ENCODE measurements around the gene PIEZO1. TPM values are rescaled to one million over a fixed set of nuclear protein-coding genes. Genes with fewer than 3 reads are reported as not detected.

Gene PIEZO1
- total RNA-seq, 2 donors from 2014 or later: 84.1 to 97.0 TPM

DNA sequence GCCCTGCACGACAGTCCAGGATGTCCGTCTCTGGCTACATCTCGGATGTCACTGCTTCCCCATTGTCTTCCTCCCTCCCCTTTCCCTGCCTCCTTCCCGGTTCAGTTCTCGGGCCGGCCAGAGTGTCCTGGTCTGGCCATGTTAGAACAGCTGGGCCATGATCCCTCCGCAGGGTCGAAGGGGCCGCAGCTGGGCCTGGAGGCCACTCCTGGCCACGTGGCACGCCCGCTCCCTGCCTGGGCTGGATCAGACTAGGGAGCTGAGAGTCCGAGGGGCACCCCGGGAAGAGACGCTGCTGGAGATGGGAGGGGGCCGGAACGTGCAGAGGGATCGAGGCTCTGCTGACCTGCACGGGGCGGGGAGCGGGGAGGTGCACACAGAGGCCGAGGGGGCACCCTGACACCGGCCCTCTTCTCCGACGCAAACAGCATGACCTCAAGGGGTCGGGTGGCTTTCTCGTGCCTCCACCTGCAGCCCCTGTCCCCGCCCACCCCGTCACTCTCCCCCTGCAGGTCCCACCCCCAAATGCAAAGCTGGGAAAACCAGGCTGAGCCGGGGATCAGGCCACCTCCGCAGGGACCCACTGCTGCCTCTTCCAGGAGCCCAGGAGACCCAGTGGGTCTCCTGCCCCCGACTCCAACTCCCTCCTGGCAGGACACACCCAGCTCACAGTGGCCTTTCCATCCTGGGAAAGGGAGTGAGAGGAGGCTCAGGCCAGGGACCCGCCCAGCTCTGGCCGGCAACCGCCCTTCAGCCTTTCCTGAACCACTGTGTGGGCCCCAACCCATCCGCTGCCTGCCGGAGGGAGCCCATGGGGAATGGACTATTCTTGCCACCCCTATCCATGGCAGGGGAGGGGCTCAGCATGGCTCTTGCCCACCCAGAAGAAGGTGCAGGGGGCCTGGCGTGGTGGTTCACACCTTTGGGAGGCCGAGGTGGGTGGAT, 40.2 kb downstream of the PIEZO1 start:
- no peak overlapping the region for H3K4me3 Mint-ChIP-seq
- H3K4me1 Mint-ChIP-seq: no peaks in the 10 kb centered on the region
- no peaks in the 10 kb centered on the region for H3K36me3 Mint-ChIP-seq (ENCODE audit: low read depth)
- TF ChIP-seq, protein P1, sequence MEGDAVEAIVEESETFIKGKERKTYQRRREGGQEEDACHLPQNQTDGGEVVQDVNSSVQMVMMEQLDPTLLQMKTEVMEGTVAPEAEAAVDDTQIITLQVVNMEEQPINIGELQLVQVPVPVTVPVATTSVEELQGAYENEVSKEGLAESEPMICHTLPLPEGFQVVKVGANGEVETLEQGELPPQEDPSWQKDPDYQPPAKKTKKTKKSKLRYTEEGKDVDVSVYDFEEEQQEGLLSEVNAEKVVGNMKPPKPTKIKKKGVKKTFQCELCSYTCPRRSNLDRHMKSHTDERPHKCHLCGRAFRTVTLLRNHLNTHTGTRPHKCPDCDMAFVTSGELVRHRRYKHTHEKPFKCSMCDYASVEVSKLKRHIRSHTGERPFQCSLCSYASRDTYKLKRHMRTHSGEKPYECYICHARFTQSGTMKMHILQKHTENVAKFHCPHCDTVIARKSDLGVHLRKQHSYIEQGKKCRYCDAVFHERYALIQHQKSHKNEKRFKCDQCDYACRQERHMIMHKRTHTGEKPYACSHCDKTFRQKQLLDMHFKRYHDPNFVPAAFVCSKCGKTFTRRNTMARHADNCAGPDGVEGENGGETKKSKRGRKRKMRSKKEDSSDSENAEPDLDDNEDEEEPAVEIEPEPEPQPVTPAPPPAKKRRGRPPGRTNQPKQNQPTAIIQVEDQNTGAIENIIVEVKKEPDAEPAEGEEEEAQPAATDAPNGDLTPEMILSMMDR (conservative IDR thresholded peaks at IDR 0.05): no peak
- Histone ChIP-seq H3K9ac (ENCODE audit: extremely low read depth, low read length, poor library complexity, severe bottlenecking) (no peak overlapping the region), H3K4me1 (ENCODE audit: control insufficient read depth, insufficient read depth, low read length) (no peaks in the 10 kb centered on the region), H3K9me3 (ENCODE audit: control insufficient read depth, low read length) (no peaks in the 10 kb centered on the region), H3K27ac (ENCODE audit: low read depth, low read length) (no peak overlapping the region), H3K4me3 (ENCODE audit: low read length) (no peak overlapping the region), H3K36me3 (ENCODE audit: control insufficient read depth, insufficient read depth, low read length) (no peaks in the 10 kb centered on the region), H3K27me3 (ENCODE audit: control insufficient read depth, insufficient read depth, low read length, poor library complexity, severe bottlenecking) (no peaks in the 10 kb centered on the region)
- DNase-seq: no peak
- H3K27ac Mint-ChIP-seq: no peak overlapping the region
- 83 to 87% methylated on average over 29 to 37 of the region's 39 CpGs for WGBS, 2 experiments (ENCODE audit: insufficient coverage in 1 of 2, insufficient read length in 1 of 2)
- H3K9me3 Mint-ChIP-seq: no peaks in the 10 kb centered on the region
- no peaks in the 10 kb centered on the region for H3K27me3 Mint-ChIP-seq (ENCODE audit: insufficient read depth)

DNA sequence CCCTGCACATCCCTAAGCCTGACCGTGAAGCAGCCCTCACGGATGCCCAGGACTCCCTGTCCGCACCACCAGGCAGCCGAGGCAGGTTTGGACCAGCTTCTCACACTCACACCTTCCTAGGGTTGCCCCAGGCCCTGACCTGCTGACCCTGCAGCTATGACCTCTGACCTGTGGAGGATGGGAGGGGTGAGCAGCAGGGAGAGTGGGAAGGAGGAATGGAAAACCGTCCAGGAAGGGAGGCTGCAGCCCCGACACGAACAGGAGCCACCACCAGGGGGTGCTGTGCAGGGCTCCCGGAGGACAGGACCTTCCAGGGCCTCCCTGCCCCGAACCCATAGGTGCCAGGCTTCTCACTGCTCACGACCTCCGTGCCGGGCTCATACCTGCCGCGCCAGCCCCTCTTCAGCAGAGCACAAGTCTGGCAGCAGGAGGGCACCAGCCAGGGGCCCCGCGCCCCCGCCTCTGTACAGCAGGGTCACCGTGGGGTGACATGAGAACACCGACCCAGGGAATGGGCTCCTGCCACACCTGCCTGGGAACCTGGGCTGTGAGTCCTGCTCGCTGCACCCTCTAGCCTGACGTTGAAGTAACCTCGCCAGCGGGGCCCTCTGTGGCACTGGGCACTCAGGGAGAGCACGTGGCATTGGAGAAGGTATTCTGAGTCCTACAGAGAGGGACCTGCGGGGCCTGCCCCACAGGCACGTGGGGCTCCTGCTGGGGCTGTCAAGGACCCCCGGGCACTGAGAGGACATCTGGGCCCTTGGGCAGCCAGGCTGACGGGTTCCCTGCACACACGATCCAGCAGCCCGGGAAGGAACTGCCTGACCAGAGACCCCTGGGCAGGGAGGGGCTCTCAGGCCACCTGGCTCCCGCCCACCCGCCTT, 41.1 kb downstream of the PIEZO1 start:
- Mint-ChIP-seq H3K4me3 (no peak overlapping the region), H3K36me3 (ENCODE audit: low read depth) (no peaks in the 10 kb centered on the region), H3K9me3 (no peaks in the 10 kb centered on the region), H3K27me3 (ENCODE audit: insufficient read depth) (no peaks in the 10 kb centered on the region), H3K27ac (no peak overlapping the region), H3K4me1 (no peaks in the 10 kb centered on the region)
- Histone ChIP-seq H3K4me3 (ENCODE audit: low read length) (no peak overlapping the region), H3K4me1 (ENCODE audit: control insufficient read depth, insufficient read depth, low read length) (no peaks in the 10 kb centered on the region), H3K9ac (ENCODE audit: extremely low read depth, low read length, poor library complexity, severe bottlenecking) (no peak overlapping the region), H3K36me3 (ENCODE audit: control insufficient read depth, insufficient read depth, low read length) (no peaks in the 10 kb centered on the region), H3K9me3 (ENCODE audit: control insufficient read depth, low read length) (no peaks in the 10 kb centered on the region), H3K27me3 (ENCODE audit: control insufficient read depth, insufficient read depth, low read length, poor library complexity, severe bottlenecking) (no peaks in the 10 kb centered on the region), H3K27ac (ENCODE audit: low read depth, low read length) (no peak overlapping the region)
- 68 to 76% methylated on average over 22 to 32 of the region's 32 CpGs for WGBS, 2 experiments (ENCODE audit: insufficient coverage in 1 of 2, insufficient read length in 1 of 2)
- peak; percentile 94 for DNase-seq
- TF ChIP-seq, protein P1 (conservative IDR thresholded peaks at IDR 0.05): peak; percentile 97

DNA sequence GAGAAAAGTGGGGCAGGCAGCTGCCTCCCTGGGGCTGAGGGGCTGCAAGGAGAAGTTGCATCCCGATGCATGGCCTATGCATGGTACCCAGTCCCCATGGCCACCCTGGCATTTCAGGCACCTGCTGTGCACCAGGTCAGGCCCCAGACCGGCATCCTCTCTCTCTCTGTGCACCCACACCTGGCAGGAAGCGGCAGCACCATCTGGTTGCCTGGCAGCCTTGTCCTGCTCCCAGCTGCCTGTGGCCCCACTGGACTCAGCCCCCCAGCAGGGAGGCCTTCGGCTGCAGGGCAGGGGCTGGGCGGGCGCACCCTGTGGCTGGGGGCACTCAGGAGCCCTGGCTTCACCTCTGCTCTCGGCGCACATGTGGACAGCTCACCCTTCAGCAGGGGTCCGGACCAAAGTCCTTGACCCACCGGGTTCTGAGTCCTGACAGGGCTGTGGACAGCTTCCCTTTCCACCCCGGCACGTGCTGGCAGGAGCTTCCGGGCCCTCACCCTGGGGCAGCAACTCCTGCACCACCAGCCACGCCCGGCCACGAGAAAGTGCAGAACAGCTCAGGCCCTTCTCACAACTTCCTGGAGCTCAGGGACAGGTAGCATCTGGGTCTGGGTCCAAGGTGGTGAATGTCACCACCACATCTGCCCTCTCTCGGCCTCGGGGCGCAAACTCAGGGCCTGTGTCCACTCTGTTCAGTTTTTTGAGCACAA, 42.0 kb downstream of the PIEZO1 start:
- no peaks in the 10 kb centered on the region for H3K4me1 ChIP-seq (ENCODE audit: control insufficient read depth, insufficient read depth, low read length)
- no peak overlapping the region for H3K9ac ChIP-seq (ENCODE audit: extremely low read depth, low read length, poor library complexity, severe bottlenecking)
- 85 to 95% methylated on average over 11 to 19 of the region's 19 CpGs for WGBS, 2 experiments (ENCODE audit: insufficient coverage in 1 of 2, insufficient read length in 1 of 2)
- no peaks in the 10 kb centered on the region for H3K36me3 Mint-ChIP-seq (ENCODE audit: low read depth)
- no peak overlapping the region for H3K27ac Mint-ChIP-seq
- H3K9me3 Mint-ChIP-seq: no peaks in the 10 kb centered on the region
- no peaks in the 10 kb centered on the region for H3K36me3 ChIP-seq (ENCODE audit: control insufficient read depth, insufficient read depth, low read length)
- DNase-seq: no peak
- H3K4me3 ChIP-seq (ENCODE audit: low read length): no peak overlapping the region
- H3K9me3 ChIP-seq (ENCODE audit: control insufficient read depth, low read length): no peaks in the 10 kb centered on the region
- TF ChIP-seq, protein P1 (conservative IDR thresholded peaks at IDR 0.05): no peak
- no peaks in the 10 kb centered on the region for H3K27me3 ChIP-seq (ENCODE audit: control insufficient read depth, insufficient read depth, low read length, poor library complexity, severe bottlenecking)
- H3K27ac ChIP-seq (ENCODE audit: low read depth, low read length): no peak overlapping the region
- no peaks in the 10 kb centered on the region for H3K4me1 Mint-ChIP-seq
- H3K27me3 Mint-ChIP-seq (ENCODE audit: insufficient read depth): no peaks in the 10 kb centered on the region
- no peak overlapping the region for H3K4me3 Mint-ChIP-seq

Data from endodermal cell (in vitro differentiated cells).